Measurements from ENCODE around the gene TMOD2. TPM values are rescaled to one million over a fixed set of nuclear protein-coding genes. Genes with fewer than 3 reads are reported as not detected.
A peak's percentile ranks its signal among the peaks of the same experiment; 100 is the strongest.

Gene TMOD2
- total RNA-seq, 1 donor from 2014 or later, result 4.3 TPM

- H3K36me3 Mint-ChIP-seq (ENCODE audit: unreplicated experiment), result peaks cover under 1% of the 10 kb centered on the region
- peaks cover 22% of the 10 kb centered on the region for H3K27me3 Mint-ChIP-seq (ENCODE audit: unreplicated experiment)
- H3K27ac Mint-ChIP-seq (ENCODE audit: unreplicated experiment), result no peak overlapping the region
- H3K4me1 Mint-ChIP-seq (ENCODE audit: unreplicated experiment), result peaks cover 12% of the 10 kb centered on the region
- H3K4me3 Mint-ChIP-seq (ENCODE audit: unreplicated experiment), result no peak overlapping the region
- peaks cover 9% of the 10 kb centered on the region for H3K9me3 Mint-ChIP-seq (ENCODE audit: unreplicated experiment)
- DNase-seq (ENCODE audit: extremely low spot score, unreplicated experiment), result no peak
- TF ChIP-seq, protein P1, sequence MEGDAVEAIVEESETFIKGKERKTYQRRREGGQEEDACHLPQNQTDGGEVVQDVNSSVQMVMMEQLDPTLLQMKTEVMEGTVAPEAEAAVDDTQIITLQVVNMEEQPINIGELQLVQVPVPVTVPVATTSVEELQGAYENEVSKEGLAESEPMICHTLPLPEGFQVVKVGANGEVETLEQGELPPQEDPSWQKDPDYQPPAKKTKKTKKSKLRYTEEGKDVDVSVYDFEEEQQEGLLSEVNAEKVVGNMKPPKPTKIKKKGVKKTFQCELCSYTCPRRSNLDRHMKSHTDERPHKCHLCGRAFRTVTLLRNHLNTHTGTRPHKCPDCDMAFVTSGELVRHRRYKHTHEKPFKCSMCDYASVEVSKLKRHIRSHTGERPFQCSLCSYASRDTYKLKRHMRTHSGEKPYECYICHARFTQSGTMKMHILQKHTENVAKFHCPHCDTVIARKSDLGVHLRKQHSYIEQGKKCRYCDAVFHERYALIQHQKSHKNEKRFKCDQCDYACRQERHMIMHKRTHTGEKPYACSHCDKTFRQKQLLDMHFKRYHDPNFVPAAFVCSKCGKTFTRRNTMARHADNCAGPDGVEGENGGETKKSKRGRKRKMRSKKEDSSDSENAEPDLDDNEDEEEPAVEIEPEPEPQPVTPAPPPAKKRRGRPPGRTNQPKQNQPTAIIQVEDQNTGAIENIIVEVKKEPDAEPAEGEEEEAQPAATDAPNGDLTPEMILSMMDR (IDR thresholded peaks at IDR 0.05), result no peak
These were observed 7.2 kb downstream of the TMOD2 start for GRCh38 chr15:51758645-51759044.

DNA sequence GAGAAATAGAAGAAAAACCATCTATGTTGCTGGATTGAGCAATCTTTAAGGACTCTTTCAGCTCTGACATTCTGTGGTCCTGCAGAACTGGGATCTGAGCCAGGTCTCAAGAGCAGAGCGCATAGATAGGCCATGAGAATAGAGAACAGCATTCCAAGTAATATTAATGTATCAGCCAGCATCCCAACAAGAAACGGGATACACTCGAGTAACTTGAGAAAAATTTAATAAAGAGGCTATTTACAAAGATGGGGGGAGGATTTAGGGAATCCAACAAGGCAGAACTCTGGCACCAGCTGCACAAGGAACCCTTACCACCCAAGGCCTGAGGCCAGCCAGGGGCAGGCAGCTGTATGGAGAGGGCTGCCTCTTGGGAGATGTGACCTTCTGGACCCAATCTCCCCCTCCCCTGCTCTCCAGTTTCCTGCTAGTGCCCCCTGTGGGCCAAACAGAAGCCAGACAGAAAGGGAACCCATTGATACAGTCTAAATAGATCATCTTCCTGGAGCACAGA, 8.2 kb downstream of the TMOD2 start:
- no peak for DNase-seq (ENCODE audit: extremely low spot score, unreplicated experiment)
- Mint-ChIP-seq H3K9me3 (ENCODE audit: unreplicated experiment) (peaks cover 9% of the 10 kb centered on the region), H3K27me3 (ENCODE audit: unreplicated experiment) (peaks cover 14% of the 10 kb centered on the region), H3K4me1 (ENCODE audit: unreplicated experiment) (peaks cover 12% of the 10 kb centered on the region), H3K27ac (ENCODE audit: unreplicated experiment) (no peak overlapping the region), H3K36me3 (ENCODE audit: unreplicated experiment) (no peaks in the 10 kb centered on the region), H3K4me3 (ENCODE audit: unreplicated experiment) (no peak overlapping the region)
- TF ChIP-seq, protein P1 (IDR thresholded peaks at IDR 0.05), result peak; percentile 27

- DNase-seq (ENCODE audit: extremely low spot score, unreplicated experiment), result no peak
- peaks cover 4% of the 10 kb centered on the region for H3K27me3 Mint-ChIP-seq (ENCODE audit: unreplicated experiment)
- TF ChIP-seq, protein P1 (IDR thresholded peaks at IDR 0.05), result no peak
- H3K27ac Mint-ChIP-seq (ENCODE audit: unreplicated experiment), result no peak overlapping the region
- H3K4me1 Mint-ChIP-seq (ENCODE audit: unreplicated experiment), result peaks cover 12% of the 10 kb centered on the region
- no peak overlapping the region for H3K4me3 Mint-ChIP-seq (ENCODE audit: unreplicated experiment)
- H3K9me3 Mint-ChIP-seq (ENCODE audit: unreplicated experiment), result peaks cover 9% of the 10 kb centered on the region
- no peaks in the 10 kb centered on the region for H3K36me3 Mint-ChIP-seq (ENCODE audit: unreplicated experiment)
These were observed 9.4 kb downstream of the TMOD2 start for GRCh38 chr15:51760805-51761204.

- no peak overlapping the region for H3K27ac Mint-ChIP-seq (ENCODE audit: unreplicated experiment)
- TF ChIP-seq, protein P1 (IDR thresholded peaks at IDR 0.05), result no peak
These were observed 14.4 kb downstream of the TMOD2 start for GRCh38 chr15:51765751-51766150.

DNA sequence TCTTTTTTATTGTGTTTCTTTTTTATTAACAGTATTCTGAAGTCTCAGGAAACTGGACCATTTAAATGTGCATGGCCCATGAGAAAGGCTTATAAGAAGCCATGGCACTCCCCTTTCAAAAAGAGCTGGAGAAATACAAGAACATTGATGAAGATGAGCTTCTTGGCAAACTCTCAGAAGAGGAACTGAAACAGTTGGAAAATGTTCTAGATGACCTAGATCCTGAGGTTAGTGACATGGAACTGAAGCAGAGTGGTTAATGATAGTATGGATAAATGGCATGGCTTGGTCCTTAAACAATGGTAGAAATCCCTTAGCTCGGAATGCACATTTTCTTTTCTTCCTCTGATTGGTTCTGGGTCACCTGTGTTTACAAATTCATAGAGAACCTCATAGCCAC, 14.9 kb downstream of the TMOD2 start:
- Mint-ChIP-seq H3K9me3 (ENCODE audit: unreplicated experiment) (no peaks in the 10 kb centered on the region), H3K4me1 (ENCODE audit: unreplicated experiment) (no peaks in the 10 kb centered on the region), H3K27ac (ENCODE audit: unreplicated experiment) (no peak overlapping the region), H3K4me3 (ENCODE audit: unreplicated experiment) (no peak overlapping the region), H3K36me3 (ENCODE audit: unreplicated experiment) (peaks cover 18% of the 10 kb centered on the region), H3K27me3 (ENCODE audit: unreplicated experiment) (peaks cover 4% of the 10 kb centered on the region)
- TF ChIP-seq, protein P1 (IDR thresholded peaks at IDR 0.05), result no peak
- DNase-seq (ENCODE audit: extremely low spot score, unreplicated experiment), result no peak

More at GRCh38 chr15:51765751-51766150, 14.4 kb downstream of the TMOD2 start:
- Mint-ChIP-seq H3K4me3 (ENCODE audit: unreplicated experiment) (no peak overlapping the region), H3K9me3 (ENCODE audit: unreplicated experiment) (no peaks in the 10 kb centered on the region), H3K36me3 (ENCODE audit: unreplicated experiment) (peaks cover 16% of the 10 kb centered on the region), H3K27me3 (ENCODE audit: unreplicated experiment) (peaks cover 4% of the 10 kb centered on the region), H3K4me1 (ENCODE audit: unreplicated experiment) (no peaks in the 10 kb centered on the region)
- no peak for DNase-seq (ENCODE audit: extremely low spot score, unreplicated experiment)

Measured in osteocyte (in vitro differentiated cells).